ENCODE results near the gene BCAS1. TPM values are rescaled to one million over a fixed set of nuclear protein-coding genes. Genes with fewer than 3 reads are reported as not detected.
A peak's percentile ranks its signal among the peaks of the same experiment; 100 is the strongest.
"Not testable (repeated sequence)": the region's sequence is repeated elsewhere in the genome, so short reads cannot be mapped to it uniquely, and the experiment has no call there.

BCAS1 gene
- total RNA-seq, 3 donors from 2014 or later = 39.4 to 191 (median 101) TPM

DNA sequence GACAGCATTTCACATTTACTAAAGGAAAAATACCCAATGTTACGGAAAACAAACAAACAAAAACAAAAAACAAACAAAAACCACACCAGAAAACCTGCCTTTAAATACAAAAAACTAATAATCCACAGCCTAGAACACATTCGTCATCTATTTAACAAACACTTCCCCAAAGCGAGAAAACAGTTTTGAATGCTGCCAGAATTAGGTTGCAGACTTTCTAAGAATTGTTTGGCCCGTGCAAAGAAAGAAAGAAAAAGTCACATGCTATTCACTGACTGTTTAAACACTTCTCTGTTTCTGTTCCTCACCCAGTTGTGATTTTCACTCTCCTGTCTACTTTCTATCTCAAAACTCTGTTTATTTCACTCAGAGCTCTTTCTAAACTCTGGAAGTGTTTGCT, 52.5 kb downstream of the BCAS1 start:
- no peak for TF ChIP-seq CTCF (IDR thresholded peaks at IDR 0.05)
- intact Hi-C loops (cut with DNase I, micrococcal nuclease) = no loop called here
- no peak overlapping the region for H3K4me3 ChIP-seq
- no peaks in the 10 kb centered on the region for H3K9me3 ChIP-seq
- DNase-seq (no peak), ATAC-seq (peak; percentile 16)
- H3K4me1 ChIP-seq (ENCODE audit: low read depth) = no peaks in the 10 kb centered on the region
- no peaks in the 10 kb centered on the region for H3K36me3 ChIP-seq (ENCODE audit: low read depth)

DNA sequence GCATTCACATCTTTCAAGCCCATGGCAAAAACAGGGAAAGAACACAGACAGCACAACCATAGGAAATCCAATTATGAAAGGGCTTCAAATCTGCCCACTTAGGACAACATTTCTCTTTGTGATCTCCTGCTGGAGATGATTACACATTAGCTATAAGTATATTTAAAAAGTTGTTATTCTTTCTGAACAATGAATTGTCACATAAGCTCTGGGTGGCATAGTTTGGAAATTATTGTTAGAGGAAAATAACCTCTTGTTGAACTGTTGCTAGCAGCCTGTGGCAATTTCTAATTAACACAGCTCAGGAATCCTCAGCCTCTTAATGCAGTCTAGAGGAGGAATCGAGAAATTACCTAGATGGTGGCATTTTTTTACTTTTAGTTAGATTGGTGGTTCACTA, 54.9 kb downstream of the BCAS1 start:
- Histone ChIP-seq H3K9me3 (no peaks in the 10 kb centered on the region), H3K4me1 (ENCODE audit: low read depth) (no peaks in the 10 kb centered on the region), H3K36me3 (ENCODE audit: low read depth) (no peaks in the 10 kb centered on the region), H3K4me3 (no peak overlapping the region)
- ATAC-seq = no peak
- no peak for TF ChIP-seq CTCF (IDR thresholded peaks at IDR 0.05)
- intact Hi-C loops (cut with DNase I, micrococcal nuclease) = no loop called here
- no peak for DNase-seq

GRCh38 chr20:54014293-54014926, 56.0 kb downstream of the BCAS1 start:
- Histone ChIP-seq H3K36me3 (ENCODE audit: low read depth) (no peaks in the 10 kb centered on the region), H3K9me3 (no peaks in the 10 kb centered on the region), H3K4me3 (no peak overlapping the region), H3K4me1 (ENCODE audit: low read depth) (no peaks in the 10 kb centered on the region)
- peak; percentile 32 for ATAC-seq
- no peak for DNase-seq
- TF ChIP-seq CTCF (IDR thresholded peaks at IDR 0.05) = no peak
- intact Hi-C loops (cut with DNase I, micrococcal nuclease) = no loop called here

- no peak for DNase-seq
- Histone ChIP-seq H3K36me3 (ENCODE audit: low read depth) (no peaks in the 10 kb centered on the region), H3K9me3 (no peaks in the 10 kb centered on the region), H3K4me1 (ENCODE audit: low read depth) (no peaks in the 10 kb centered on the region), H3K4me3 (no peak overlapping the region)
- TF ChIP-seq CTCF (IDR thresholded peaks at IDR 0.05) = no peak
- intact Hi-C loops (cut with DNase I, micrococcal nuclease) = no loop called here
- ATAC-seq = no peak
Measured at GRCh38 chr20:54013471-54013870, 56.9 kb downstream of the BCAS1 start.

GRCh38 chr20:54011346-54011745, 59.0 kb downstream of the BCAS1 start:
- no peak for ATAC-seq

GRCh38 chr20:54006216-54006615, 64.2 kb downstream of the BCAS1 start:
- ATAC-seq = not testable (repeated sequence)

More at GRCh38 chr20:54011346-54011745, 59.0 kb downstream of the BCAS1 start:
- H3K36me3 ChIP-seq (ENCODE audit: low read depth) = no peaks in the 10 kb centered on the region
- H3K4me1 ChIP-seq (ENCODE audit: low read depth) = no peaks in the 10 kb centered on the region
- H3K9me3 ChIP-seq = no peaks in the 10 kb centered on the region
- DNase-seq = no peak
- H3K4me3 ChIP-seq = no peak overlapping the region
- TF ChIP-seq CTCF (IDR thresholded peaks at IDR 0.05) = no peak
- intact Hi-C loops (cut with DNase I, micrococcal nuclease) = no loop called here

More at GRCh38 chr20:54006216-54006615, 64.2 kb downstream of the BCAS1 start:
- DNase-seq; intact Hi-C loops (cut with DNase I, micrococcal nuclease); H3K9me3 ChIP-seq; H3K4me1 ChIP-seq (ENCODE audit: low read depth); H3K4me3 ChIP-seq; H3K36me3 ChIP-seq (ENCODE audit: low read depth): not testable (repeated sequence)
